Measurements from ENCODE around the gene CTBS. TPM values are rescaled to one million over a fixed set of nuclear protein-coding genes. Genes with fewer than 3 reads are reported as not detected.

The CTBS gene
- polyA plus RNA-seq (2012; ENCODE audit: insufficient read length, low read depth), result 6.1 TPM

GRCh38 chr1:84573967-84574842 is at the start of gene CTBS:
TSS of gene CTBS (minus strand) at chr1:84574440. CDS start at chr1:84574415, 25 bp downstream.
- TF ChIP-seq FOXP2 (optimal IDR thresholded peaks at IDR 0.05; ENCODE audit: borderline replicate concordance, extremely low read depth, extremely low read length, insufficient read depth) (no peak), SIN3A (IDR thresholded peaks at IDR 0.05; ENCODE audit: borderline replicate concordance, insufficient read depth, low read length) (no peak), REST (IDR thresholded peaks at IDR 0.05; ENCODE audit: insufficient read depth in 1 of 2, low read depth in 2 of 2, low read length in 2 of 2) (0 out of 4 replicates have a peak, but pooled peaks of 1 of the 2 experiments have one; percentile 3), TAF1 (IDR thresholded peaks at IDR 0.05; ENCODE audit: borderline replicate concordance, insufficient read depth, low read length) (peak; percentile 70), POLR2AphosphoS5 (IDR thresholded peaks at IDR 0.05; ENCODE audit: low read depth, low read length) (peak; percentile 89)

GRCh38 chr1:84621553-84621952 is 47.3 kb upstream of the CTBS start:
- TF ChIP-seq POLR2AphosphoS5 (IDR thresholded peaks at IDR 0.05; ENCODE audit: low read depth, low read length), result no peak

- TF ChIP-seq FOXP2 (optimal IDR thresholded peaks at IDR 0.05; ENCODE audit: borderline replicate concordance, extremely low read depth, extremely low read length, insufficient read depth) (peak; percentile 7), SIN3A (IDR thresholded peaks at IDR 0.05; ENCODE audit: borderline replicate concordance, insufficient read depth, low read length) (no peak)
Measured at GRCh38 chr1:84620720-84621313, 46.6 kb upstream of the CTBS start.

GRCh38 chr1:84619383-84620102 is 45.3 kb upstream of the CTBS start:
- TF ChIP-seq FOXP2 (optimal IDR thresholded peaks at IDR 0.05; ENCODE audit: borderline replicate concordance, extremely low read depth, extremely low read length, insufficient read depth) (no peak), POLR2AphosphoS5 (IDR thresholded peaks at IDR 0.05; ENCODE audit: low read depth, low read length) (no peak), TAF1 (IDR thresholded peaks at IDR 0.05; ENCODE audit: borderline replicate concordance, insufficient read depth, low read length) (no peak), SIN3A (IDR thresholded peaks at IDR 0.05; ENCODE audit: borderline replicate concordance, insufficient read depth, low read length) (no peak), REST (IDR thresholded peaks at IDR 0.05; ENCODE audit: insufficient read depth in 1 of 2, low read depth in 2 of 2, low read length in 2 of 2) (no peak)

GRCh38 chr1:84617349-84617748 is 43.1 kb upstream of the CTBS start:
- no peak for TF ChIP-seq POLR2AphosphoS5 (IDR thresholded peaks at IDR 0.05; ENCODE audit: low read depth, low read length)
- no peak for TF ChIP-seq FOXP2 (optimal IDR thresholded peaks at IDR 0.05; ENCODE audit: borderline replicate concordance, extremely low read depth, extremely low read length, insufficient read depth)
- no peak for TF ChIP-seq SIN3A (IDR thresholded peaks at IDR 0.05; ENCODE audit: borderline replicate concordance, insufficient read depth, low read length)
- no peak for TF ChIP-seq TAF1 (IDR thresholded peaks at IDR 0.05; ENCODE audit: borderline replicate concordance, insufficient read depth, low read length)
- no peak for TF ChIP-seq REST (IDR thresholded peaks at IDR 0.05; ENCODE audit: insufficient read depth in 1 of 2, low read depth in 2 of 2, low read length in 2 of 2)

Data from PFSK-1 (cell line).